Endodermal cell (in vitro differentiated cells): ENCODE results near the gene TAPT1. TPM values are rescaled to one million over a fixed set of nuclear protein-coding genes. Genes with fewer than 3 reads are reported as not detected.
A peak's percentile ranks its signal among the peaks of the same experiment; 100 is the strongest.

Experiments
- DNase-seq: peaks from one replicate; pipeline ENCODE4 v3.0.0-alpha.2; 2017
- H3K27ac ChIP-seq: 2 replicates; pipeline ENCODE4 v1.5.1; 2013; ENCODE audit warnings: mild to moderate bottlenecking, low read depth, low read length, moderate library complexity
- H3K27me3 ChIP-seq: 2 replicates; pipeline ENCODE4 v1.6.1; 2013; ENCODE audit warnings: mild to moderate bottlenecking, low read length, moderate library complexity; ENCODE audit not compliant: insufficient read depth, control insufficient read depth, poor library complexity, severe bottlenecking
- H3K36me3 ChIP-seq: 2 replicates; pipeline ENCODE4 v1.7.0; 2013; ENCODE audit warnings: mild to moderate bottlenecking, low read length, moderate library complexity; ENCODE audit not compliant: control insufficient read depth, insufficient read depth
- H3K4me1 ChIP-seq: one replicate; pipeline ENCODE4 v1.7.0; 2013; ENCODE audit warnings: low read length; ENCODE audit not compliant: control insufficient read depth, insufficient read depth
- H3K4me3 ChIP-seq: 2 replicates; pipeline ENCODE4 v1.5.1; 2013; ENCODE audit warnings: mild to moderate bottlenecking, low read length, moderate library complexity
- H3K9ac ChIP-seq: 2 replicates; pipeline ENCODE4 v1.6.1; 2013; ENCODE audit warnings: mild to moderate bottlenecking, low read length, moderate library complexity; ENCODE audit not compliant: poor library complexity, severe bottlenecking; ENCODE audit errors: extremely low read depth
- H3K9me3 ChIP-seq: 2 replicates; pipeline ENCODE4 v1.6.1; 2013; ENCODE audit warnings: mild to moderate bottlenecking, low read length, moderate library complexity; ENCODE audit not compliant: control insufficient read depth
- H3K27ac Mint-ChIP-seq: 2 replicates; pipeline ENCODE4 v1.8.0; 2020; ENCODE audit warnings: mixed read lengths
- H3K27me3 Mint-ChIP-seq: 2 replicates; pipeline ENCODE4 v1.8.0; 2021; ENCODE audit warnings: mild to moderate bottlenecking, mixed read lengths; ENCODE audit not compliant: insufficient read depth
- H3K36me3 Mint-ChIP-seq: 2 replicates; pipeline ENCODE4 v1.8.0; 2020; ENCODE audit warnings: low read depth, mixed read lengths
- H3K4me1 Mint-ChIP-seq: 2 replicates; pipeline ENCODE4 v1.8.0; 2020; ENCODE audit warnings: mixed read lengths
- H3K4me3 Mint-ChIP-seq: 2 replicates; pipeline ENCODE4 v1.8.0; 2020; ENCODE audit warnings: mild to moderate bottlenecking, moderate library complexity, mixed read lengths
- H3K9me3 Mint-ChIP-seq: 2 replicates; pipeline ENCODE4 v1.8.0; 2020; ENCODE audit warnings: mild to moderate bottlenecking, mixed read lengths
- WGBS, 2 experiments: methylation state at CpG; one replicate each; pipeline versions ENCODE4 v1.1.5 to v1.1.7; 2013; ENCODE audit warnings: missing lambda C conversion rate in 2 of 2, mixed read lengths in 1 of 2; ENCODE audit not compliant: insufficient coverage in 1 of 2, insufficient read length in 1 of 2; 5-methylcytosine and 5-hydroxymethylcytosine counted together
- total RNA-seq, 2 donors: library from RNA; stranded (reverse); fragmentation: NEBNext Ultra II Directional in 1 of 2; extraction: Animal tissue kit (Norgen Biotek cat#: 25700) in 1 of 2; gene quantifications; 2 replicates in 1 of 2; 3 replicates in 1 of 2; pipeline ENCODE4 v1.2.1, GENCODE V29; 2021
- TF ChIP-seq, protein P1 (sequence below): fragments of 200-600 bp; sonication (generic); conservative IDR thresholded peaks from 2 replicates; pipeline ENCODE4 v1.5.0; 2021; ENCODE audit warnings: antibody characterized with exemption, mild to moderate bottlenecking

Gene TAPT1
- total RNA-seq, 2 donors from 2014 or later: 19.8 to 22.6 TPM

DNA sequence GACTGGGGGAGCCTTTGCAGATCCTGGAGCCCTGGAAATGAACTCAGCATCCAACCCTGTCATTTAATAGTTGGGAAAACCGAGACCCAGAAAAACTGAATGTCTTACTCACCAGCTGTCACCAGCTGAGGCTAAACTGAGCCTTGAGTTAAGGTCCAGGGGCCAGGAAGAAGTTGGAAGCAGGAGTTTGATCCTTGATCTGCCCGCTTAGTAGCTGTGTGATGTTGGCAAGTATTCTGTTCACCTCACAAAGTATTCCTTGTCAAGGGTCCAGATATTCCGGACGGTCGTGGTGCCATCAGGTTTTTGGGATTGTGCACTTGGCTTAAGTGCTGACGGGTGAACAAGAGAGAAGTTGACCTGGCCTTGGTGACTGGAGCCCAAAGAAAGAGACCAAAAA is 111.7 kb downstream of the TAPT1 start:
- Histone ChIP-seq H3K27me3 (peaks cover 7% of the 10 kb centered on the region), H3K4me3 (no peak overlapping the region), H3K9ac (no peak overlapping the region), H3K4me1 (peaks cover 4% of the 10 kb centered on the region), H3K27ac (no peak overlapping the region), H3K9me3 (no peaks in the 10 kb centered on the region), H3K36me3 (no peaks in the 10 kb centered on the region)
- TF ChIP-seq, protein P1, sequence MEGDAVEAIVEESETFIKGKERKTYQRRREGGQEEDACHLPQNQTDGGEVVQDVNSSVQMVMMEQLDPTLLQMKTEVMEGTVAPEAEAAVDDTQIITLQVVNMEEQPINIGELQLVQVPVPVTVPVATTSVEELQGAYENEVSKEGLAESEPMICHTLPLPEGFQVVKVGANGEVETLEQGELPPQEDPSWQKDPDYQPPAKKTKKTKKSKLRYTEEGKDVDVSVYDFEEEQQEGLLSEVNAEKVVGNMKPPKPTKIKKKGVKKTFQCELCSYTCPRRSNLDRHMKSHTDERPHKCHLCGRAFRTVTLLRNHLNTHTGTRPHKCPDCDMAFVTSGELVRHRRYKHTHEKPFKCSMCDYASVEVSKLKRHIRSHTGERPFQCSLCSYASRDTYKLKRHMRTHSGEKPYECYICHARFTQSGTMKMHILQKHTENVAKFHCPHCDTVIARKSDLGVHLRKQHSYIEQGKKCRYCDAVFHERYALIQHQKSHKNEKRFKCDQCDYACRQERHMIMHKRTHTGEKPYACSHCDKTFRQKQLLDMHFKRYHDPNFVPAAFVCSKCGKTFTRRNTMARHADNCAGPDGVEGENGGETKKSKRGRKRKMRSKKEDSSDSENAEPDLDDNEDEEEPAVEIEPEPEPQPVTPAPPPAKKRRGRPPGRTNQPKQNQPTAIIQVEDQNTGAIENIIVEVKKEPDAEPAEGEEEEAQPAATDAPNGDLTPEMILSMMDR: no peak
- no peaks in the 10 kb centered on the region for H3K9me3 Mint-ChIP-seq
- no peak overlapping the region for H3K4me3 Mint-ChIP-seq
- WGBS, 2 experiments: 94 to 100% methylated on average over 3 to 6 of the region's 6 CpGs
- H3K27ac Mint-ChIP-seq: no peak overlapping the region
- H3K27me3 Mint-ChIP-seq: peaks cover 25% of the 10 kb centered on the region
- H3K36me3 Mint-ChIP-seq: no peaks in the 10 kb centered on the region
- DNase-seq: peak; percentile 12
- peaks cover 18% of the 10 kb centered on the region for H3K4me1 Mint-ChIP-seq

DNA sequence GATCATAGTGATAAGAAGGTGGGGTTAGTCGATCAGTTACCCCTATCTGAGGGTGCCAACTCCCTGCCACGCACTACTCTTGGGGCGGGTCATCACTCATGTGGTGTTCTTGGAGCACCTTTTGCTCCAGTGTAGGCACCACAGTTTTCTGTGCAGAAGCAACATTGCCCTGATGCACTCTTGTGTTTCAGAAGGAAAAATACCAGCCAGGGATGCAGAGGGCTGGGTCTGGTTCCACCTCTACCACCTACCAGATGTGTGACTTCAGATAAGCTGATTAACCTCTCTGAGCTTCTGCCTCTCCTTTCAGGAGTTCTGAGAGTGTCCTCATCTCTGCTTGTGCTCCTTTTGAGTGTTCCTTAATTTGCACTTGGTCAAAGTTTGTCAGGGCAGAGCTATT is 112.5 kb downstream of the TAPT1 start:
- H3K27ac Mint-ChIP-seq: no peak overlapping the region
- 84 to 92% methylated on average over 2 to 3 of the region's 3 CpGs for WGBS, 2 experiments
- Histone ChIP-seq H3K36me3 (no peaks in the 10 kb centered on the region), H3K4me3 (no peak overlapping the region), H3K9me3 (no peaks in the 10 kb centered on the region), H3K27ac (no peak overlapping the region), H3K27me3 (peaks cover 10% of the 10 kb centered on the region), H3K9ac (no peak overlapping the region), H3K4me1 (peaks cover 4% of the 10 kb centered on the region)
- peaks cover 30% of the 10 kb centered on the region for H3K27me3 Mint-ChIP-seq
- H3K4me3 Mint-ChIP-seq: no peak overlapping the region
- peak; percentile 30 for DNase-seq
- H3K36me3 Mint-ChIP-seq: no peaks in the 10 kb centered on the region
- peaks cover 16% of the 10 kb centered on the region for H3K4me1 Mint-ChIP-seq
- no peaks in the 10 kb centered on the region for H3K9me3 Mint-ChIP-seq
- TF ChIP-seq, protein P1: no peak

DNA sequence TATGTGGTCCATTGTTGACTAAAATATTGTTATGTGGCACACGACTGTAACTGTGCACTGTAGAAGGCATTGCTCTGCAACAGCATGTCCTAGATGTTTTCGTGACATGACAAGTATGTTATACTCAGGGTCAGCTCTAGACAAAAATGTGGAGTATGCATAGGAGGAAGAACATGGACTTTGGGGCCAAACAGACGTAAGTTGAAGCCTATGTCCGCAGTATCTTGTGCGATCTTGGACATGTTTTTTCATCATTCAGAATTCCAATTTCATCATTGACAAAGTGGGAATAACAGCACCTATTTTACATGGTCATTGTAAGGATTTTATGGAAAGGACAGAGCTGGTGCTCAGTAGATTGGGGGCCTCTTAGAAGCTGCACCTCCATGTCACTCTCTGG is 114.7 kb downstream of the TAPT1 start:
- Histone ChIP-seq H3K36me3 (no peaks in the 10 kb centered on the region), H3K27me3 (peaks cover 10% of the 10 kb centered on the region), H3K4me1 (peaks cover 4% of the 10 kb centered on the region), H3K27ac (no peak overlapping the region), H3K4me3 (no peak overlapping the region), H3K9me3 (no peaks in the 10 kb centered on the region), H3K9ac (no peak overlapping the region)
- Mint-ChIP-seq H3K4me1 (peaks cover 12% of the 10 kb centered on the region), H3K4me3 (no peak overlapping the region), H3K9me3 (no peaks in the 10 kb centered on the region), H3K27ac (no peak overlapping the region), H3K27me3 (peaks cover 35% of the 10 kb centered on the region), H3K36me3 (no peaks in the 10 kb centered on the region)
- 83 to 93% methylated on average over 2 to 5 of the region's 5 CpGs for WGBS, 2 experiments
- TF ChIP-seq, protein P1: no peak
- DNase-seq: peak; percentile 8
